ENCODE measurements around the gene OR51V1.
A peak's percentile ranks its signal among the peaks of the same experiment; 100 is the strongest.
"Not testable (repeated sequence)": the region's sequence is repeated elsewhere in the genome, so short reads cannot be mapped to it uniquely, and the experiment has no call there.

The OR51V1 gene

DNA sequence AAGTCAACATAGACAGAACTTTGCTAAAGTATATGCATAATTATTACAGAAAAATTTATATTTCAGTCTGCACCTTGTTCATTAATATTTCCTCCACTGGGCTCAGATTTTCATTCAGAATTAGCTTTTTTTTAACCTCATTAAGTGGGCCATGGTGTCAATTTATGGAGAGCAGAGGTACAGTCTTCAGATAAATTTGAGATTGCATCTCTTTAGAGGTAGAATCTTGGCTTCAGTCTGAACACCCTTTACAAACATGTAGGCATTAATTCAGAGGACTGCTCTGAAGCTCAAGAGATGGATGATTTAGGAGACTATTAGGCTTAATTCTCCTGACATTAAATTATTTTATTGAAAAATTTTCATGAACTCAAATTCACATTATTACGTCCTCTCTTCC is 29.8 kb upstream of the OR51V1 start:
- no peak for FAIRE-seq

GRCh38 chr11:5229796-5230195 is 29.3 kb upstream of the OR51V1 start:
- FAIRE-seq, result no peak

- no peak for FAIRE-seq
These were observed 28.9 kb upstream of the OR51V1 start for GRCh38 chr11:5229356-5229755.

- no peak for FAIRE-seq
These were observed 27.6 kb upstream of the OR51V1 start for GRCh38 chr11:5228124-5228523.

DNA sequence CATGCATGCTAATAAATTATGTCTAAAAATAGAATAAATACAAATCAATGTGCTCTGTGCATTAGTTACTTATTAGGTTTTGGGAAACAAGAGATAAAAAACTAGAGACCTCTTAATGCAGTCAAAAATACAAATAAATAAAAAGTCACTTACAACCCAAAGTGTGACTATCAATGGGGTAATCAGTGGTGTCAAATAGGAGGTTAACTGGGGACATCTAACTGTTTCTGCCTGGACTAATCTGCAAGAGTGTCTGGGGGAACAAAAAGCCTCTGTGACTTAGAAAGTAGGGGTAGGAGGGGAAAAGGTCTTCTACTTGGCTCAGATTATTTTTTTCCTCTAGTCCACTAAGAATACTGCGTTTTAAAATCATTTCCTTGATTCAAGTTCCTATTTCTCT is 27.2 kb upstream of the OR51V1 start:
- FAIRE-seq, result no peak

DNA sequence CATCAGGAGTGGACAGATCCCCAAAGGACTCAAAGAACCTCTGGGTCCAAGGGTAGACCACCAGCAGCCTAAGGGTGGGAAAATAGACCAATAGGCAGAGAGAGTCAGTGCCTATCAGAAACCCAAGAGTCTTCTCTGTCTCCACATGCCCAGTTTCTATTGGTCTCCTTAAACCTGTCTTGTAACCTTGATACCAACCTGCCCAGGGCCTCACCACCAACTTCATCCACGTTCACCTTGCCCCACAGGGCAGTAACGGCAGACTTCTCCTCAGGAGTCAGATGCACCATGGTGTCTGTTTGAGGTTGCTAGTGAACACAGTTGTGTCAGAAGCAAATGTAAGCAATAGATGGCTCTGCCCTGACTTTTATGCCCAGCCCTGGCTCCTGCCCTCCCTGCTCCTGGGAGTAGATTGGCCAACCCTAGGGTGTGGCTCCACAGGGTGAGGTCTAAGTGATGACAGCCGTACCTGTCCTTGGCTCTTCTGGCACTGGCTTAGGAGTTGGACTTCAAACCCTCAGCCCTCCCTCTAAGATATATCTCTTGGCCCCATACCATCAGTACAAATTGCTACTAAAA is 26.3 kb upstream of the OR51V1 start, which contains the start of gene HBB:
Gene HBB, minus strand, starts transcription at position 340 of the 579 bp plus-strand sequence. Its CDS starts 50 bp downstream, at position 290.
- FAIRE-seq, result no peak

- FAIRE-seq, result no peak
These were observed 25.0 kb upstream of the OR51V1 start for GRCh38 chr11:5225480-5225871.

DNA sequence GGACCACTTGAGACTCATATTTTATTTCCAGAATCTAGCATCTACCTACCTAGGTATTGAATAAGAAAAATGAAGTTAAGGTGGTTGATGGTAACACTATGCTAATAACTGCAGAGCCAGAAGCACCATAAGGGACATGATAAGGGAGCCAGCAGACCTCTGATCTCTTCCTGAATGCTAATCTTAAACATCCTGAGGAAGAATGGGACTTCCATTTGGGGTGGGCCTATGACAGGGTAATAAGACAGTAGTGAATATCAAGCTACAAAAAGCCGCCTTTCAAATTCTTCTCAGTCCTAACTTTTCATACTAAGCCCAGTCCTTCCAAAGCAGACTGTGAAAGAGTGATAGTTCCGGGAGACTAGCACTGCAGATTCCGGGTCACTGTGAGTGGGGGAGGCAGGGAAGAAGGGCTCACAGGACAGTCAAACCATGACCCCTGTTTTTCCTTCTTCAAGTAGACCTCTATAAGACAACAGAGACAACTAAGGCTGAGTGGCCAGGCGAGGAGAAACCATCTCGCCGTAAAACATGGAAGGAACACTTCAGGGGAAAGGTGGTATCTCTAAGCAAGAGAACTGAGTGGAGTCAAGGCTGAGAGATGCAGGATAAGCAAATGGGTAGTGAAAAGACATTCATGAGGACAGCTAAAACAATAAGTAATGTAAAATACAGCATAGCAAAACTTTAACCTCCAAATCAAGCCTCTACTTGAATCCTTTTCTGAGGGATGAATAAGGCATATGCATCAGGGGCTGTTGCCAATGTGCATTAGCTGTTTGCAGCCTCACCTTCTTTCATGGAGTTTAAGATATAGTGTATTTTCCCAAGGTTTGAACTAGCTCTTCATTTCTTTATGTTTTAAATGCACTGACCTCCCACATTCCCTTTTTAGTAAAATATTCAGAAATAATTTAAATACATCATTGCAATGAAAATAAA is 24.3 kb upstream of the OR51V1 start:
- no peak for FAIRE-seq

- FAIRE-seq, result no peak
These were observed 23.2 kb upstream of the OR51V1 start for GRCh38 chr11:5223686-5224085.

DNA sequence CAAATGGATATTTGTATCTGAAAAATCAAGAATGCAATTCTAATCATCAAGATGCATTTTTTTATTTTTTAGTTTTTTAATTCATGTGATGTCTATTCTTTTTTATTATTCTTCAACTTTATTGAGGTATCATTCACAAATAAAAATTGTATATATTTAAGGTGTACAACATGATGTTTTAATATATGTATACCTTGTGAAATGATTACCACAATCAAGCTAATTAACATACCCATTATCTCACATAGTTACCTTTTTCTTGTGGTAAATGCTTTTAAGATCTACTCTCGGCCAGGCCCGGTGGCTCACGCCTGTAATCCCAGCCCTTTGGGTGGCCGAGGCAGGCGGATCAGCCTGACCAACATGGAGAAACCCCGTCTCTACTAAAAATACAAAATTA is 22.7 kb upstream of the OR51V1 start:
- peak; percentile 71 for FAIRE-seq

DNA sequence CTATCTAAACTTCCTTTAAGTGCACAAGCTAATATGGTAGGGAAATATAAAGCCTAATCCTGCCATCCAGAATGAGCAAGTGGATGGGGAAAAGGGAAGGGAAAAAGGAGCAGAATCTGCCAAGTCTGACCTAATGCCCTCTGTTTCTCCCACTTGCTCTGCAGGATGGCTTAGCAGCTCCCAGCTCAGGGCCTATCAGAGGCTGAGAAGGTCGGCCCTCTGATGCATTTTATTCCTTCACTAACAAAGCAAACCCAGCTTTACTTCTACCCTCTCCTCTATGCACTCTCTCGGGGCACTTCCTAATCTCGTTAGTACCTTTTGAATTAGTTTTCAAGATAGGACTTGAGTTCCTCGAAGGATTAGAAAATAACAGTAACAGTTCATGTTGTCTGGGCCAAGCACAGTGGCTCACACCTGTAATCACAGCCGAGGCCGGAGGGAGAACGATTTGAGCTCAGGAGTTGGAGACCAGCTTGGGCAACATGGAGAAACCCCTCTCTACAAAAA is 9.9 kb upstream of the OR51V1 start:
- no peak for FAIRE-seq

- FAIRE-seq, result peak; percentile 56
These were observed 4.3 kb upstream of the OR51V1 start for GRCh38 chr11:5204787-5205186.

DNA sequence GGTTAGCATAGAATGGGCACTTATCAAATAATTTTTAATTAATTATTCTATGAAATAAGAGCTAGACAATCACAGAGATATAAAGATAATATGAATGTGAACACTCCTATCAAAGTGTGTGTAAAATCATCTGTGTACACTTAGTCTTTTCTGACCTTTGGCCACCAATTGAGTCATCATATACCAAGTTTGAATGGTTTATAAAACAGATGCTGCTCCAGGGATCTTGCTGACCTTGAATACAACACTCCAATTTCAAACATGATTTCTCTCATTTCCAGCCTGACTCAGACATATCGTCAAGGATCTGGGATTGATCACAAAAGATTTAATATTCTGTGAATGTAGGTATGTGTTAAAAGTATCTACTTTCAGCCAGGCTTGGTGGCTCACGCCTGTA is 2.9 kb upstream of the OR51V1 start:
- no peak for FAIRE-seq

- no peak for FAIRE-seq
These were observed 2.2 kb downstream of the OR51V1 start for GRCh38 chr11:5198285-5198684.

GRCh38 chr11:5197536-5197935 is 2.9 kb downstream of the OR51V1 start:
- FAIRE-seq, result no peak

DNA sequence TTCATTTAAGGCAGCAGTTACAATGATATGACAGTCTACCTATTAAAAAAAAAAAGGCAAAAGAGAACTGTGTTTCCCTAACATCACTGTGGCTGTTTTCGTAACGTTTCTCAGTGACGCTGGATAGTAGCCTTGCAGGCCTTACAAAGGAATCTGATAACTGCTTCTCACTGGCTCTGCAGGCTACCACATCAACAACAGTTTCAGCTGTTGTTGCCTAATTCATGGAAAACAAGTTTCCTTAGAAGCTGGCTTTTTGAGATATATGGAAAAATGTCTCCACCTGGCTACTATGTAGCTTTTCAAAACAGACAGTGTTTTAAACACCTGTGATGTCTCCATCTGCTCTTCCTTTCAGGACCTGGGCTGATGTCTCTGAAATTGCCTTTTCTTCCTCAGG is 3.8 kb downstream of the OR51V1 start:
- FAIRE-seq, result no peak

DNA sequence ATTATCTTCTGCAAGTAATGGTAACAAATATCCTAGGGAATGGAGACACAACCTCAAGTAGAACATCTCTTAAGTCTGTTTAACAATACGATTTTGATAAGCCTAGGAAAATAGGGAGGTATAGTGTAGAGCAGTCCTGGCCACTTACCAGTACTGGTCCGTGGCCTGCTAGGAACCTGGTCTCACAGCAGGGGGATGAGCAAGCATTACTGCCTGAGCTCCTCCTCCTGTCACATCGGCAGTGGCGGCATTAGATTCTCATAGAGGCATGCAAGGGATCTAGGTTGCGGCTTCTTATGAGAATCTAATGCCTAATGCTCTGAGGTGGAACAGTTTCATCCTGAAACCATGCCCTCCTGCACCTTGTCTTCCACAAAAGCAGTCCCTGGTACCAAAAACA is 4.4 kb downstream of the OR51V1 start:
- no peak for FAIRE-seq

DNA sequence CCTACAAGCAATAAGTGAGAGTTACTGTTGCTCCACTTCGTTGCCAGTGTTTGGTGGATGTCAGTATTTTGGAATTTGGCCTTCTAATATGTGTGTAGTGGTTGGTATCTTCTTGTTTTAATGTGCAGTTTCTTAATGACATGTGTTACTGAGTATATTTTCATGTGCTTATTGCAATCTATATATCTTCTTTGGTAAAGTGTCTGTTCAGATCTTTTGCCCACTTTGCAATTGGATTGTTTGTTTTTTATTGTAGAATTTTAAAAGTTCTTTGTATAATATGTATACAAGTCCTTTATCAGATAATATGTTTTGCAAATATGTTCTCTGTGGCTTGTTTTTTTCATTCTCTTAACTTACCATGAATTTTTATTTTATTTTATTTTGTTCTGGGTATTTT is 7.7 kb downstream of the OR51V1 start:
- no peak for FAIRE-seq

DNA sequence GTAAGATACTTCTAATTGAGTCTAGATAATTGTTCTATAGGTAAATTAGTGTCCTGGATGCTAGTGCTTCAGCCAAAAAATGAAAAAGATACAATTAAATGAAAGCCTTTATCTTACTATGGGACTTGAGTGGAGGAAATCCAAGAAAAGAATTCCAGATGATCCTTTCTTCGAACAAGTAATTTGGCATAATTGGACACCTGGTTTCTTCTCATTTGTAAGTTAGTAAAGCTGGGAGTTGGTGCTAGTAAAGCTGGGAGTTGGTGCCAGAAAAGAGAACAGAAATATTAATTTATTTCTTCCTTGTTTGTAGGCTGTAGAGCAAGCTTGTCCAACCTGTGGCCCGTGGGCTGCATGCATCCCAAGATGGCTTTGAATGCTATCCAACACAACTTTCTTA is 12.3 kb downstream of the OR51V1 start:
- no peak for FAIRE-seq

DNA sequence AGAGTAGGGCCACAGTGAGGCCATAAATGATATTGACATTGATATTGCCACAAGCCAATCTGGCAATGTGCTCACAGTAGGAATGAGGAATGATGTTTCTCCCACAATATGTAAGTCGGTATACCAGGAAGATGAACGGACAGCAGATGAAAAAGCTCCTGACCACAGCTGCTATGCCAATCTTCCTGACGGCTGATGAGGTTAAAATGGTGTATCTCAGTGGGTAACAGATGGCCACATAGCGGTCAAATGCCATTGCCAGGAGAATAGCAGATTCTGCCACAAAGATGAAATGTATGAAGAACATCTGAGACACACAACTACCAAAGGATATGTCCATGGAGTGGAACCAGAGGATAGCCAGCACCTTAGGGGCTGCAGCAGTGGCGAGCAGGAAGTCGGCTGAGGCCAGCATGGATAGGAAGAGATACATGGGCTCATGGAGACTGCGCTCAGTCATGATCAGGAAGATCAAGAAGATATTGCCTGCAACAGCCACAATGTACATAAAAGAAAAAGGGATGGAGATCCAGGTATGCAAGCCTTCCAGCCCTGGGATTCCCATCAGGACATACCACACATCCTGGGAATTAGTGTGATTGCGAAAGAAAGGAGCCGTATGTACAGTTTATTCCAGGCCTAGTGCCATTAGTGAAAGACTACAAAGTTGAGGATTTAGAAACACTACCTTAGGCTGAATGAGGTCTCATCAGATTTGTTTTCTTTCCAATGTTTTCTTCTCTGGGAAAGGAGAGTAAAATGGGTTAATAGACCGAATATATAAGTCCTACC is 22.2 kb downstream of the OR51V1 start:
- FAIRE-seq, result no peak

- no peak for FAIRE-seq
These were observed 25.5 kb downstream of the OR51V1 start for GRCh38 chr11:5174934-5175333.

GRCh38 chr11:5171856-5172255 is 28.6 kb downstream of the OR51V1 start:
- FAIRE-seq, result no peak

GRCh38 chr11:5165898-5166297 is 34.6 kb downstream of the OR51V1 start:
- FAIRE-seq, result not testable (repeated sequence)

All from G401.6 (cell line).